Osteocyte (in vitro differentiated cells): ENCODE data around the gene C3orf22. TPM values are rescaled to one million over a fixed set of nuclear protein-coding genes. Genes with fewer than 3 reads are reported as not detected.

ENCODE experiments used
- DNase-seq: peaks from one replicate; pipeline ENCODE4 v3.0.0; 2021; ENCODE audit warnings: mixed read lengths; ENCODE audit not compliant: unreplicated experiment; ENCODE audit errors: extremely low spot score
- H3K27ac Mint-ChIP-seq: one replicate; pipeline ENCODE4 v1.8.0; 2021; ENCODE audit warnings: mild to moderate bottlenecking, mixed read lengths; ENCODE audit not compliant: unreplicated experiment
- H3K27me3 Mint-ChIP-seq: one replicate; pipeline ENCODE4 v1.8.0; 2021; ENCODE audit warnings: mixed read lengths; ENCODE audit not compliant: unreplicated experiment
- H3K36me3 Mint-ChIP-seq: one replicate; pipeline ENCODE4 v1.8.0; 2021; ENCODE audit warnings: mixed read lengths; ENCODE audit not compliant: unreplicated experiment
- H3K4me1 Mint-ChIP-seq: one replicate; pipeline ENCODE4 v1.8.0; 2021; ENCODE audit warnings: mixed read lengths; ENCODE audit not compliant: unreplicated experiment
- H3K4me3 Mint-ChIP-seq: one replicate; pipeline ENCODE4 v1.8.0; 2021; ENCODE audit warnings: mild to moderate bottlenecking, moderate library complexity, mixed read lengths; ENCODE audit not compliant: unreplicated experiment
- H3K9me3 Mint-ChIP-seq: one replicate; pipeline ENCODE4 v1.8.0; 2021; ENCODE audit warnings: mixed read lengths; ENCODE audit not compliant: unreplicated experiment
- CTCF ChIP-seq: fragments of 200-600 bp; sonication (generic); IDR thresholded peaks from 2 replicates; pipeline ENCODE4 v1.5.0; 2021; ENCODE audit warnings: antibody characterized with exemption, mild to moderate bottlenecking, moderate library complexity
- total RNA-seq: library from RNA; stranded (reverse); gene quantifications from 2 replicates; pipeline ENCODE4 v1.2.1, GENCODE V29; 2021

The C3orf22 gene
- total RNA-seq, 1 donor from 2014 or later, result not detected

GRCh38 chr3:126573492-126574117, 14.9 kb upstream of the C3orf22 start:
- Mint-ChIP-seq H3K36me3 (peaks cover 1% of the 10 kb centered on the region), H3K9me3 (no peaks in the 10 kb centered on the region), H3K27me3 (peaks cover 13% of the 10 kb centered on the region), H3K27ac (no peak overlapping the region), H3K4me3 (no peak overlapping the region), H3K4me1 (no peaks in the 10 kb centered on the region)
- DNase-seq, result no peak
- TF ChIP-seq CTCF, result no peak

GRCh38 chr3:126571078-126571477, 12.3 kb upstream of the C3orf22 start:
- Mint-ChIP-seq H3K27me3 (peaks cover 32% of the 10 kb centered on the region), H3K36me3 (no peaks in the 10 kb centered on the region), H3K4me3 (no peak overlapping the region), H3K27ac (no peak overlapping the region), H3K4me1 (no peaks in the 10 kb centered on the region), H3K9me3 (no peaks in the 10 kb centered on the region)
- no peak for DNase-seq
- TF ChIP-seq CTCF, result no peak

GRCh38 chr3:126570103-126570541, 11.4 kb upstream of the C3orf22 start:
- H3K9me3 Mint-ChIP-seq, result no peaks in the 10 kb centered on the region
- no peak overlapping the region for H3K27ac Mint-ChIP-seq
- no peak overlapping the region for H3K4me3 Mint-ChIP-seq
- TF ChIP-seq CTCF, result no peak
- H3K27me3 Mint-ChIP-seq, result peaks cover 39% of the 10 kb centered on the region
- no peaks in the 10 kb centered on the region for H3K36me3 Mint-ChIP-seq
- no peaks in the 10 kb centered on the region for H3K4me1 Mint-ChIP-seq
- DNase-seq, result no peak

- H3K36me3 Mint-ChIP-seq, result no peaks in the 10 kb centered on the region
- H3K4me1 Mint-ChIP-seq, result no peaks in the 10 kb centered on the region
- no peak for TF ChIP-seq CTCF
- no peaks in the 10 kb centered on the region for H3K9me3 Mint-ChIP-seq
- no peak overlapping the region for H3K27ac Mint-ChIP-seq
- peaks cover 38% of the 10 kb centered on the region for H3K27me3 Mint-ChIP-seq
- no peak for DNase-seq
- H3K4me3 Mint-ChIP-seq, result no peak overlapping the region
These were observed 10.8 kb upstream of the C3orf22 start for GRCh38 chr3:126569390-126569975.

- H3K4me1 Mint-ChIP-seq, result no peaks in the 10 kb centered on the region
- TF ChIP-seq CTCF, result no peak
- H3K9me3 Mint-ChIP-seq, result no peaks in the 10 kb centered on the region
- H3K36me3 Mint-ChIP-seq, result no peaks in the 10 kb centered on the region
- peaks cover 34% of the 10 kb centered on the region for H3K27me3 Mint-ChIP-seq
- H3K27ac Mint-ChIP-seq, result no peak overlapping the region
- H3K4me3 Mint-ChIP-seq, result no peak overlapping the region
- DNase-seq, result no peak
These were observed 10.1 kb upstream of the C3orf22 start for GRCh38 chr3:126568776-126569342.
